Endothelial cell of umbilical vein (primary cell): Measurements from ENCODE around the gene TANGO2. TPM values are rescaled to one million over a fixed set of nuclear protein-coding genes. Genes with fewer than 3 reads are reported as not detected.

Experiments used
- BruUV-seq: library from RNA; stranded (reverse); fragments of 400-500 nt; replicated peaks from 2 replicates; lab custom pipeline; 2021; lab: Mats Ljungman, UMichigan
- CTCF ChIA-PET: fragments of 300-600, 350-600 bp; sonication (Branson Sonifier 250); formaldehyde crosslinking; loops from one replicate; lab custom pipeline; 2021; ENCODE audit warnings: antibody characterized with exemption, inconsistent platforms; lab: Charles Lee
- POLR2A ChIA-PET: fragments of 300-600, 350-600 bp; sonication (Branson Sonifier 250); formaldehyde crosslinking; loops from one replicate; lab custom pipeline; 2021; ENCODE audit warnings: antibody characterized with exemption, inconsistent platforms; lab: Charles Lee
- DNase-seq: peaks from one replicate; pipeline ENCODE4 v3.0.0-alpha.2; 2011; ENCODE audit warnings: low read depth, low spot score
- FAIRE-seq: peaks from 2 replicates; lab custom pipeline; 2011; peaks lifted over from hg19 to GRCh38; lab: Jason Lieb, UNC
- H2AFZ ChIP-seq: 2 replicates; pipeline ENCODE4 v1.6.0; 2012; ENCODE audit warnings: low read depth, low read length, control low read depth, inconsistent platforms
- H3K27ac ChIP-seq: 2 replicates; pipeline ENCODE4 v1.5.1; 2011; ENCODE audit warnings: low read depth, mild to moderate bottlenecking, control low read depth, low read length, moderate library complexity; ENCODE audit not compliant: insufficient read depth
- H3K27me3 ChIP-seq, 2 experiments: 2 replicates each; pipeline versions ENCODE4 v1.6.0 to v1.6.1; 2011; ENCODE audit warnings: low read length in 2 of 2, mixed read lengths in 1 of 2; ENCODE audit not compliant: control insufficient read depth in 2 of 2, insufficient read depth in 2 of 2
- H3K36me3 ChIP-seq, 2 experiments: 2 replicates in 1 of 2; 3 replicates in 1 of 2; pipeline ENCODE4 v1.5.1; 2011; ENCODE audit warnings: low read length in 2 of 2, mild to moderate bottlenecking in 1 of 2, moderate library complexity in 1 of 2; ENCODE audit not compliant: control insufficient read depth in 2 of 2, insufficient read depth in 2 of 2; ENCODE audit errors: extremely low read depth in 1 of 2
- H3K4me1 ChIP-seq: 3 replicates; pipeline ENCODE4 v1.5.1; 2011; ENCODE audit warnings: mild to moderate bottlenecking, low read length; ENCODE audit not compliant: control insufficient read depth, insufficient read depth; ENCODE audit errors: extremely low read depth
- H3K4me2 ChIP-seq: 2 replicates; pipeline ENCODE4 v1.6.1; 2011; ENCODE audit warnings: low read length, control low read depth, mixed read lengths; ENCODE audit not compliant: insufficient read depth
- H3K4me3 ChIP-seq, 3 experiments: fragments of 200-600 bp in 1 of 3; sonication (generic), shearing (Covaris generic) in 1 of 3; replicated peaks in 1 of 3; 2 replicates each; pipeline ENCODE4 v1.5.1; 2011 to 2016; ENCODE audit warnings: control low read depth in 3 of 3, low read length in 3 of 3, mild to moderate bottlenecking in 2 of 3, inconsistent platforms in 1 of 3, low read depth in 1 of 3, moderate library complexity in 1 of 3; ENCODE audit not compliant: insufficient read depth in 1 of 3
- H3K79me2 ChIP-seq: 2 replicates; pipeline ENCODE4 v1.6.0; 2012; ENCODE audit warnings: low read length, inconsistent platforms; ENCODE audit not compliant: control insufficient read depth, insufficient read depth
- H3K9ac ChIP-seq: replicated peaks from 2 replicates; pipeline ENCODE3; 2011; ENCODE audit warnings: low read length, control low read depth; ENCODE audit not compliant: insufficient read depth; ENCODE audit errors: extremely low read depth
- H3K9me1 ChIP-seq: replicated peaks from 3 replicates; pipeline ENCODE4 v1.6.0; 2011; ENCODE audit warnings: mild to moderate bottlenecking, low read length; ENCODE audit not compliant: control insufficient read depth, insufficient read depth; ENCODE audit errors: extremely low read depth
- H3K9me3 ChIP-seq: replicated peaks from 2 replicates; pipeline ENCODE4 v1.5.1; 2012; ENCODE audit warnings: low read length, inconsistent platforms; ENCODE audit not compliant: control insufficient read depth, insufficient read depth
- H4K20me1 ChIP-seq: replicated peaks from 2 replicates; pipeline ENCODE3; 2011; ENCODE audit warnings: mild to moderate bottlenecking, low read length; ENCODE audit not compliant: control insufficient read depth, insufficient read depth; ENCODE audit errors: extremely low read depth
- FOS ChIP-seq: IDR thresholded peaks from 2 replicates; pipeline ENCODE4 v1.6.1; 2011; ENCODE audit warnings: mild to moderate bottlenecking, low read length, moderate library complexity, borderline replicate concordance; ENCODE audit not compliant: insufficient read depth
- GATA2 ChIP-seq: IDR thresholded peaks from 2 replicates; pipeline ENCODE4 v1.7.0; 2011; ENCODE audit warnings: low read depth, mild to moderate bottlenecking, moderate library complexity, mixed read lengths, low read length; ENCODE audit not compliant: insufficient read length, insufficient read depth
- JUN ChIP-seq: IDR thresholded peaks from 2 replicates; pipeline ENCODE4 v1.6.1; 2011; ENCODE audit warnings: borderline replicate concordance, low read depth; ENCODE audit not compliant: insufficient read length, insufficient read depth
- dilution Hi-C: fragments of 300-500 bp; cut with MboI; formaldehyde crosslinking; loops from one replicate; pipeline ENCODE4 v1.15.0; 2019; ENCODE audit warnings: low sequenced_read_pairs; ENCODE audit not compliant: extremely low pct_ligation_motif_present
- intact Hi-C: fragments of 100-400 bp; cut with micrococcal nuclease; formaldehyde crosslinking; loops from one replicate; pipeline ENCODE4 v1.10.0; 2022
- polyA plus RNA-seq, 4 experiments: library from polyadenylated mRNA; depleted of rRNA in 3 of 4; stranded (reverse) in 3 of 4; unstranded in 1 of 4; fragments of >200 nt; gene quantifications; 2 replicates each; pipeline versions ENCODE4 v1.2.1 to v1.2.3, GENCODE V29; 2011 to 2012; ENCODE audit warnings: missing spikeins in 1 of 4
- total RNA-seq: library from RNA; stranded (reverse); gene quantifications from 2 replicates; pipeline ENCODE4 v1.2.3, GENCODE V29; 2021
- TF ChIP-seq, protein P1 (sequence below), 2 donors: IDR thresholded peaks; 1 replicate in 1 of 2; 2 replicates in 1 of 2; pipeline ENCODE4 v1.5.1; 2011; ENCODE audit warnings: low read length in 2 of 2, mild to moderate bottlenecking in 2 of 2, moderate library complexity in 2 of 2, control low read depth in 1 of 2, inconsistent platforms in 1 of 2, low read depth in 1 of 2; ENCODE audit not compliant: insufficient read depth in 1 of 2; ENCODE audit errors: extremely low read depth in 1 of 2
- TF ChIP-seq, protein P2 (sequence below): IDR thresholded peaks from 2 replicates; pipeline ENCODE4 v1.6.1; 2011; ENCODE audit not compliant: insufficient read depth, insufficient read length

Gene TANGO2
- total and polyA plus RNA-seq, 2 donors (not counting 3 experiments of a cell fraction or from before 2014, with no cell fraction given): 40.0 to 49.3 TPM

DNA sequence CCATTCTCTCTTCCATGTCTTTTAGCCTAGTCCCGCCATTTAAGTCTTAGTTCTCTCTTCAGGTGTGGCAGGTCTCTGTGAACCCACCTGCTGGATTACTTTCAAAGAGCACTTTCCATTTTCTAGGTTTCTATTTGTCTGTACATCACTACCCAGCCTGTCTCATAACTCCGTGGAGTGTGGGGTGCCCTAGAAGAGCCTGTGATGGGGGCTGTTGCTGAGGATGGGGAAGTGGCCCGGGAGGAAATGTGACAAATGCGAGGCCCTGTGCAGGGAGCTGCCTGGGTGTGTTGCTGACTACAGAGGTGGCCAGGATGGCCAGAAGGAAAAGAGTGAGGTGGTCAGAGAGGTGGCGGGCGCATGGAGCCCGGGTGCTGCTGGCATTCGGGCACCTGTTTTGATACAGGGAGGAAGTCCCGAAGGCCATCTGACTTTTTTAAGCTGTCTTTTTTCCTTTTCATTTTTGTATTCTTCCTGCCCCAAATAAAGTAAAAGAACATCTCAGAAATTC is 69.9 kb downstream of the TANGO2 start:
- Histone ChIP-seq H2AFZ (no peak overlapping the region), H3K27me3 (no peaks in the 10 kb centered on the region), H3K4me2 (no peak overlapping the region), H3K27ac (no peak overlapping the region), H3K9ac (no peak overlapping the region), H3K4me1 (no peaks in the 10 kb centered on the region), H3K36me3 (peaks cover 59 to 87% of the 10 kb centered on the region in 2 experiments), H3K9me1 (no peaks in the 10 kb centered on the region), H3K4me3 (no peak overlapping the region), H3K9me3 (no peaks in the 10 kb centered on the region), H3K79me2 (peaks cover 51% of the 10 kb centered on the region), H4K20me1 (no peaks in the 10 kb centered on the region)
- DNase-seq (no peak), FAIRE-seq (no peak)
- ChIA-PET CTCF (no interaction called here), POLR2A (no interaction called here)
- TF ChIP-seq, protein P1, sequence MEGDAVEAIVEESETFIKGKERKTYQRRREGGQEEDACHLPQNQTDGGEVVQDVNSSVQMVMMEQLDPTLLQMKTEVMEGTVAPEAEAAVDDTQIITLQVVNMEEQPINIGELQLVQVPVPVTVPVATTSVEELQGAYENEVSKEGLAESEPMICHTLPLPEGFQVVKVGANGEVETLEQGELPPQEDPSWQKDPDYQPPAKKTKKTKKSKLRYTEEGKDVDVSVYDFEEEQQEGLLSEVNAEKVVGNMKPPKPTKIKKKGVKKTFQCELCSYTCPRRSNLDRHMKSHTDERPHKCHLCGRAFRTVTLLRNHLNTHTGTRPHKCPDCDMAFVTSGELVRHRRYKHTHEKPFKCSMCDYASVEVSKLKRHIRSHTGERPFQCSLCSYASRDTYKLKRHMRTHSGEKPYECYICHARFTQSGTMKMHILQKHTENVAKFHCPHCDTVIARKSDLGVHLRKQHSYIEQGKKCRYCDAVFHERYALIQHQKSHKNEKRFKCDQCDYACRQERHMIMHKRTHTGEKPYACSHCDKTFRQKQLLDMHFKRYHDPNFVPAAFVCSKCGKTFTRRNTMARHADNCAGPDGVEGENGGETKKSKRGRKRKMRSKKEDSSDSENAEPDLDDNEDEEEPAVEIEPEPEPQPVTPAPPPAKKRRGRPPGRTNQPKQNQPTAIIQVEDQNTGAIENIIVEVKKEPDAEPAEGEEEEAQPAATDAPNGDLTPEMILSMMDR (IDR thresholded peaks at IDR 0.05; ENCODE audit: extremely low read depth in 1 of 2, insufficient read depth in 1 of 2, low read depth in 1 of 2, low read length in 2 of 2): no peak
- TF ChIP-seq FOS: no peak
- TF ChIP-seq, protein P2, sequence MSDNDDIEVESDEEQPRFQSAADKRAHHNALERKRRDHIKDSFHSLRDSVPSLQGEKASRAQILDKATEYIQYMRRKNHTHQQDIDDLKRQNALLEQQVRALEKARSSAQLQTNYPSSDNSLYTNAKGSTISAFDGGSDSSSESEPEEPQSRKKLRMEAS: no peak
- no peak for TF ChIP-seq GATA2
- no peak for TF ChIP-seq JUN
- intact Hi-C loops (no loop called here), dilution Hi-C loops (no loop called here)
- BruUV-seq: no TSS peak
